ENCODE results near the gene WDFY3.

The WDFY3 gene

GRCh38 chr4:84691800-84692199 is 274.7 kb downstream of the WDFY3 start:
- no peak overlapping the region for H3K4me3 ChIP-seq (IDR thresholded peaks at IDR 0.05; ENCODE audit: insufficient read depth, low read depth, low read length)
- no peaks in the 10 kb centered on the region for H3K27me3 ChIP-seq (ENCODE audit: insufficient read depth, low read depth)
- H3K9ac ChIP-seq: no peak overlapping the region
- no peaks in the 10 kb centered on the region for H3K36me3 ChIP-seq (ENCODE audit: insufficient read depth)
- TF ChIP-seq, protein P1, sequence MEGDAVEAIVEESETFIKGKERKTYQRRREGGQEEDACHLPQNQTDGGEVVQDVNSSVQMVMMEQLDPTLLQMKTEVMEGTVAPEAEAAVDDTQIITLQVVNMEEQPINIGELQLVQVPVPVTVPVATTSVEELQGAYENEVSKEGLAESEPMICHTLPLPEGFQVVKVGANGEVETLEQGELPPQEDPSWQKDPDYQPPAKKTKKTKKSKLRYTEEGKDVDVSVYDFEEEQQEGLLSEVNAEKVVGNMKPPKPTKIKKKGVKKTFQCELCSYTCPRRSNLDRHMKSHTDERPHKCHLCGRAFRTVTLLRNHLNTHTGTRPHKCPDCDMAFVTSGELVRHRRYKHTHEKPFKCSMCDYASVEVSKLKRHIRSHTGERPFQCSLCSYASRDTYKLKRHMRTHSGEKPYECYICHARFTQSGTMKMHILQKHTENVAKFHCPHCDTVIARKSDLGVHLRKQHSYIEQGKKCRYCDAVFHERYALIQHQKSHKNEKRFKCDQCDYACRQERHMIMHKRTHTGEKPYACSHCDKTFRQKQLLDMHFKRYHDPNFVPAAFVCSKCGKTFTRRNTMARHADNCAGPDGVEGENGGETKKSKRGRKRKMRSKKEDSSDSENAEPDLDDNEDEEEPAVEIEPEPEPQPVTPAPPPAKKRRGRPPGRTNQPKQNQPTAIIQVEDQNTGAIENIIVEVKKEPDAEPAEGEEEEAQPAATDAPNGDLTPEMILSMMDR (conservative IDR thresholded peaks at IDR 0.05; ENCODE audit: low read depth, low read length): no peak
- no peak overlapping the region for H3K4me2 ChIP-seq
- H4K20me1 ChIP-seq (ENCODE audit: insufficient read depth): no peaks in the 10 kb centered on the region
- H2AFZ ChIP-seq (ENCODE audit: low read depth): no peak overlapping the region
- peaks cover 10% of the 10 kb centered on the region for H3K4me1 ChIP-seq (ENCODE audit: low read depth, poor library complexity, severe bottlenecking)
- no peaks in the 10 kb centered on the region for H3K79me2 ChIP-seq (ENCODE audit: insufficient read depth, low read depth)
- H3K27ac ChIP-seq: no peak overlapping the region

GRCh38 chr4:84691170-84691691 is 275.3 kb downstream of the WDFY3 start:
- Histone ChIP-seq H3K36me3 (ENCODE audit: insufficient read depth) (no peaks in the 10 kb centered on the region), H2AFZ (ENCODE audit: low read depth) (no peak overlapping the region), H3K9ac (no peak overlapping the region), H4K20me1 (ENCODE audit: insufficient read depth) (no peaks in the 10 kb centered on the region), H3K4me1 (ENCODE audit: low read depth, poor library complexity, severe bottlenecking) (peaks cover 4% of the 10 kb centered on the region), H3K4me3 (IDR thresholded peaks at IDR 0.05; ENCODE audit: insufficient read depth, low read depth, low read length) (no peak overlapping the region), H3K4me2 (no peak overlapping the region), H3K79me2 (ENCODE audit: insufficient read depth, low read depth) (no peaks in the 10 kb centered on the region), H3K27me3 (ENCODE audit: insufficient read depth, low read depth) (no peaks in the 10 kb centered on the region), H3K27ac (no peak overlapping the region)
- TF ChIP-seq, protein P1 (conservative IDR thresholded peaks at IDR 0.05; ENCODE audit: low read depth, low read length): no peak

- Histone ChIP-seq H2AFZ (ENCODE audit: low read depth) (no peak overlapping the region), H4K20me1 (ENCODE audit: insufficient read depth) (no peaks in the 10 kb centered on the region), H3K79me2 (ENCODE audit: insufficient read depth, low read depth) (no peaks in the 10 kb centered on the region), H3K4me1 (ENCODE audit: low read depth, poor library complexity, severe bottlenecking) (peaks cover 3% of the 10 kb centered on the region), H3K4me2 (no peak overlapping the region), H3K4me3 (IDR thresholded peaks at IDR 0.05; ENCODE audit: insufficient read depth, low read depth, low read length) (no peak overlapping the region), H3K27me3 (ENCODE audit: insufficient read depth, low read depth) (no peaks in the 10 kb centered on the region), H3K9ac (no peak overlapping the region), H3K36me3 (ENCODE audit: insufficient read depth) (no peaks in the 10 kb centered on the region), H3K27ac (no peak overlapping the region)
- TF ChIP-seq, protein P1 (conservative IDR thresholded peaks at IDR 0.05; ENCODE audit: low read depth, low read length): no peak
Observed at GRCh38 chr4:84690481-84690880, 276.0 kb downstream of the WDFY3 start.

GRCh38 chr4:84689197-84689596 is 277.3 kb downstream of the WDFY3 start:
- H3K4me1 ChIP-seq (ENCODE audit: low read depth, poor library complexity, severe bottlenecking): peaks cover 16% of the 10 kb centered on the region
- no peak overlapping the region for H3K9ac ChIP-seq
- H3K79me2 ChIP-seq (ENCODE audit: insufficient read depth, low read depth): no peaks in the 10 kb centered on the region
- no peak overlapping the region for H2AFZ ChIP-seq (ENCODE audit: low read depth)
- no peak overlapping the region for H3K4me3 ChIP-seq (IDR thresholded peaks at IDR 0.05; ENCODE audit: insufficient read depth, low read depth, low read length)
- H3K27me3 ChIP-seq (ENCODE audit: insufficient read depth, low read depth): no peaks in the 10 kb centered on the region
- no peaks in the 10 kb centered on the region for H3K36me3 ChIP-seq (ENCODE audit: insufficient read depth)
- TF ChIP-seq, protein P1 (conservative IDR thresholded peaks at IDR 0.05; ENCODE audit: low read depth, low read length): no peak
- H4K20me1 ChIP-seq (ENCODE audit: insufficient read depth): no peaks in the 10 kb centered on the region
- no peak overlapping the region for H3K4me2 ChIP-seq
- no peak overlapping the region for H3K27ac ChIP-seq

Measured in KMS-11 (cell line).